SK-N-SH treated with all-trans-retinoic acid at 6 μM for 48 hours (cell line): Measurements from ENCODE around the gene KMT2B.

Experiments used
- ATAC-seq: fragments of 200-7000 bp; cut with Tn5 transposase; 3 replicates; pipeline ENCODE4 v1.9.1; 2020; ENCODE audit warnings: mild to moderate bottlenecking, moderate library complexity
- ARNTL ChIP-seq: fragments of 450-650 bp; formaldehyde crosslinking; IDR thresholded peaks from 2 replicates; pipeline ENCODE4 v1.5.0; 2020; ENCODE audit warnings: low read depth, mild to moderate bottlenecking, moderate library complexity, borderline replicate concordance
- BACH2 ChIP-seq: fragments of 250-450 bp; sonication (Bioruptor Pico); IDR thresholded peaks from 2 replicates; pipeline ENCODE4 v1.9.0; 2021; ENCODE audit warnings: mild to moderate bottlenecking, borderline replicate concordance
- ESRRG ChIP-seq: fragments of 250-450 bp; sonication (Bioruptor Pico); IDR thresholded peaks from 2 replicates; pipeline ENCODE4 v1.6.1; 2021; ENCODE audit warnings: mild to moderate bottlenecking
- GLIS3 ChIP-seq: fragments of 250-450 bp; sonication (Bioruptor Pico); IDR thresholded peaks from 2 replicates; pipeline ENCODE4 v1.5.0; 2020; ENCODE audit warnings: mild to moderate bottlenecking, moderate library complexity
- ISL1 ChIP-seq: fragments of 250-450 bp; sonication (Bioruptor Pico); IDR thresholded peaks from 2 replicates; pipeline ENCODE4 v2.1.2; 2022; ENCODE audit warnings: mild to moderate bottlenecking, moderate library complexity
- OSR1 ChIP-seq: fragments of 250-450 bp; sonication (Bioruptor Pico); IDR thresholded peaks from 2 replicates; pipeline ENCODE4 v1.8.0; 2022; ENCODE audit warnings: moderate library complexity, mild to moderate bottlenecking, inconsistent platforms
- PATZ1 ChIP-seq: fragments of 250-450 bp; sonication (Bioruptor Pico); IDR thresholded peaks from 2 replicates; pipeline ENCODE4 v1.8.0; 2020; ENCODE audit warnings: mild to moderate bottlenecking, moderate library complexity, borderline replicate concordance
- POU6F1 ChIP-seq: fragments of 250-450 bp; sonication (Bioruptor Pico); IDR thresholded peaks from 2 replicates; pipeline ENCODE4 v1.8.0; 2021; ENCODE audit warnings: low read depth, mild to moderate bottlenecking, moderate library complexity, borderline replicate concordance
- PPARA ChIP-seq: fragments of 250-450 bp; sonication (Bioruptor Pico); IDR thresholded peaks from 2 replicates; pipeline ENCODE4 v1.5.0; 2020; ENCODE audit warnings: mild to moderate bottlenecking, borderline replicate concordance
- RARB ChIP-seq: fragments of 250-450 bp; sonication (Bioruptor Pico); IDR thresholded peaks from 2 replicates; pipeline ENCODE4 v1.8.0; 2021; ENCODE audit warnings: mild to moderate bottlenecking, moderate library complexity
- SNAI2 ChIP-seq: fragments of 250-450 bp; sonication (Bioruptor Pico); IDR thresholded peaks from 2 replicates; pipeline ENCODE4 v1.5.0; 2020; ENCODE audit warnings: mild to moderate bottlenecking, moderate library complexity
- TCF4 ChIP-seq: fragments of 250-450 bp; sonication (Bioruptor Pico); IDR thresholded peaks from 2 replicates; pipeline ENCODE4 v1.8.0; 2021; ENCODE audit warnings: mild to moderate bottlenecking, moderate library complexity, borderline replicate concordance
- TOX ChIP-seq: fragments of 250-450 bp; sonication (Bioruptor Pico); IDR thresholded peaks from 2 replicates; pipeline ENCODE4 v1.8.0; 2021; ENCODE audit warnings: mild to moderate bottlenecking, moderate library complexity, borderline replicate concordance
- TSHZ2 ChIP-seq: fragments of 250-450 bp; sonication (Bioruptor Pico); IDR thresholded peaks from 2 replicates; pipeline ENCODE4 v1.5.0; 2020; ENCODE audit warnings: mild to moderate bottlenecking, moderate library complexity
- ZFP3 ChIP-seq: fragments of 250-450 bp; sonication (Bioruptor Pico); IDR thresholded peaks from 2 replicates; pipeline ENCODE4 v1.5.0; 2020; ENCODE audit warnings: mild to moderate bottlenecking, moderate library complexity
- ZFP30 ChIP-seq: fragments of 450-650 bp; formaldehyde crosslinking; IDR thresholded peaks from 2 replicates; pipeline ENCODE4 v1.5.0; 2022; ENCODE audit warnings: mild to moderate bottlenecking, moderate library complexity
- ZNF565 ChIP-seq: fragments of 450-650 bp; formaldehyde crosslinking; conservative IDR thresholded peaks from 2 replicates; pipeline ENCODE4 v1.5.0; 2020; ENCODE audit warnings: low read depth, mild to moderate bottlenecking, moderate library complexity
- ZNF70 ChIP-seq: fragments of 450-650 bp; formaldehyde crosslinking; IDR thresholded peaks from 2 replicates; pipeline ENCODE4 v1.5.0; 2020; ENCODE audit warnings: mild to moderate bottlenecking, moderate library complexity
- ZNF8 ChIP-seq: fragments of 450-650 bp; formaldehyde crosslinking; IDR thresholded peaks from 2 replicates; pipeline ENCODE4 v1.5.0; 2020; ENCODE audit warnings: mild to moderate bottlenecking, moderate library complexity
- TF ChIP-seq, protein P1 (sequence below): fragments of 250-450 bp; sonication (Bioruptor Pico); IDR thresholded peaks from 2 replicates; pipeline ENCODE4 v1.5.1; 2020; ENCODE audit warnings: low read depth, mild to moderate bottlenecking, moderate library complexity
- TF ChIP-seq, protein P2 (sequence below): fragments of 250-450 bp; sonication (Bioruptor Pico); IDR thresholded peaks from 2 replicates; pipeline ENCODE4 v1.5.1; 2021; ENCODE audit warnings: mild to moderate bottlenecking, moderate library complexity

The KMT2B gene

GRCh38 chr19:35719402-35720162, 1.8 kb downstream of the KMT2B start:
- TF ChIP-seq PATZ1 (CRISPR knock-in tag) (no peak), TSHZ2 (no peak), BACH2 (CRISPR knock-in tag) (no peak), ESRRG (CRISPR knock-in tag) (no peak), ZFP3 (no peak), ZNF8 (CRISPR knock-in tag) (no peak)
- no peak for ATAC-seq

GRCh38 chr19:35720163-35720524, 2.3 kb downstream of the KMT2B start:
- TF ChIP-seq, protein P1, sequence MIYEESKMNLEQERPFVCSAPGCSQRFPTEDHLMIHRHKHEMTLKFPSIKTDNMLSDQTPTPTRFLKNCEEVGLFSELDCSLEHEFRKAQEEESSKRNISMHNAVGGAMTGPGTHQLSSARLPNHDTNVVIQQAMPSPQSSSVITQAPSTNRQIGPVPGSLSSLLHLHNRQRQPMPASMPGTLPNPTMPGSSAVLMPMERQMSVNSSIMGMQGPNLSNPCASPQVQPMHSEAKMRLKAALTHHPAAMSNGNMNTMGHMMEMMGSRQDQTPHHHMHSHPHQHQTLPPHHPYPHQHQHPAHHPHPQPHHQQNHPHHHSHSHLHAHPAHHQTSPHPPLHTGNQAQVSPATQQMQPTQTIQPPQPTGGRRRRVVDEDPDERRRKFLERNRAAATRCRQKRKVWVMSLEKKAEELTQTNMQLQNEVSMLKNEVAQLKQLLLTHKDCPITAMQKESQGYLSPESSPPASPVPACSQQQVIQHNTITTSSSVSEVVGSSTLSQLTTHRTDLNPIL (CRISPR knock-in tag): no peak
- TF ChIP-seq ARNTL (CRISPR knock-in tag) (no peak), PPARA (CRISPR knock-in tag) (no peak), TOX (CRISPR knock-in tag) (no peak), TCF4 (CRISPR knock-in tag) (no peak), RARB (CRISPR knock-in tag) (no peak), ESRRG (CRISPR knock-in tag) (no peak), SNAI2 (CRISPR knock-in tag) (no peak), ZNF70 (CRISPR knock-in tag) (no peak), ZNF565 (no peak), ISL1 (CRISPR knock-in tag) (no peak)
- TF ChIP-seq, protein P2, sequence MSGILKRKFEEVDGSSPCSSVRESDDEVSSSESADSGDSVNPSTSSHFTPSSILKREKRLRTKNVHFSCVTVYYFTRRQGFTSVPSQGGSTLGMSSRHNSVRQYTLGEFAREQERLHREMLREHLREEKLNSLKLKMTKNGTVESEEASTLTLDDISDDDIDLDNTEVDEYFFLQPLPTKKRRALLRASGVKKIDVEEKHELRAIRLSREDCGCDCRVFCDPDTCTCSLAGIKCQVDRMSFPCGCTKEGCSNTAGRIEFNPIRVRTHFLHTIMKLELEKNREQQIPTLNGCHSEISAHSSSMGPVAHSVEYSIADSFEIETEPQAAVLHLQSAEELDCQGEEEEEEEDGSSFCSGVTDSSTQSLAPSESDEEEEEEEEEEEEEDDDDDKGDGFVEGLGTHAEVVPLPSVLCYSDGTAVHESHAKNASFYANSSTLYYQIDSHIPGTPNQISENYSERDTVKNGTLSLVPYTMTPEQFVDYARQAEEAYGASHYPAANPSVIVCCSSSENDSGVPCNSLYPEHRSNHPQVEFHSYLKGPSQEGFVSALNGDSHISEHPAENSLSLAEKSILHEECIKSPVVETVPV (CRISPR knock-in tag): no peak
- no peak for ATAC-seq

- ATAC-seq: no peak
Measured at GRCh38 chr19:35720648-35721047, 2.8 kb downstream of the KMT2B start.

More at GRCh38 chr19:35720648-35721047, 2.8 kb downstream of the KMT2B start:
- TF ChIP-seq OSR1 (CRISPR knock-in tag) (no peak), POU6F1 (no peak), PPARA (CRISPR knock-in tag) (no peak), ARNTL (CRISPR knock-in tag) (no peak), ISL1 (CRISPR knock-in tag) (no peak), TOX (CRISPR knock-in tag) (no peak), TCF4 (CRISPR knock-in tag) (no peak), GLIS3 (CRISPR knock-in tag) (no peak), ZFP30 (no peak), BACH2 (CRISPR knock-in tag) (no peak), SNAI2 (CRISPR knock-in tag) (no peak)
- TF ChIP-seq, protein P1 (CRISPR knock-in tag): no peak
